HFF-Myc (cell line): ENCODE measurements around the gene ST6GAL1.

ENCODE experiments used
- DNase-seq: peaks from one replicate; pipeline ENCODE4 v3.0.0-alpha.2; 2011; ENCODE audit warnings: low read depth; ENCODE audit errors: extremely low read depth
- H3K4me3 ChIP-seq: replicated peaks from 2 replicates; pipeline ENCODE4 v1.5.1; 2011; ENCODE audit warnings: low read depth, mild to moderate bottlenecking, control low read depth, low read length
- TF ChIP-seq, protein P1 (sequence below): IDR thresholded peaks from 2 replicates; pipeline ENCODE4 v1.5.1; 2012; ENCODE audit warnings: mild to moderate bottlenecking, low read depth, low read length, control low read depth; ENCODE audit errors: missing control alignments

ST6GAL1 gene

DNA sequence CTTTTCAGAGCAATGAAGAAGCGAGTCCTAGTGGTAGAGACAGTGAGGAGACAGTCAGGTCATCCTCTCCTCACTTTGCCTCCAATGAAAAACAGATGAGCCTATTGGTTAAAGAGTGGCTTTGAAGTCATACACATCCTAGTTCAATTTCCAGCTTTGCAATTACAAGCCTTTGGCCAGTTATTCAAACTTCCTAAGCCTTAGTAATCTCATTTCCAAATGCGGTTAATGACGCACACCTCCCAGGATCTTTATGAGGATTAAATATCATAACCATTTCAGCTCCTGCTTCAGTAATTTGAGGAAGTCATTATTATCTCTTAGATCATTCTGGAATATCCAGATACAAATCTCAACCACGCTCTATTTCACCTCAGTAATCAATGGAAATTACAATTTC is 10.0 kb upstream of the ST6GAL1 start:
- DNase-seq, result no peak
- TF ChIP-seq, protein P1, sequence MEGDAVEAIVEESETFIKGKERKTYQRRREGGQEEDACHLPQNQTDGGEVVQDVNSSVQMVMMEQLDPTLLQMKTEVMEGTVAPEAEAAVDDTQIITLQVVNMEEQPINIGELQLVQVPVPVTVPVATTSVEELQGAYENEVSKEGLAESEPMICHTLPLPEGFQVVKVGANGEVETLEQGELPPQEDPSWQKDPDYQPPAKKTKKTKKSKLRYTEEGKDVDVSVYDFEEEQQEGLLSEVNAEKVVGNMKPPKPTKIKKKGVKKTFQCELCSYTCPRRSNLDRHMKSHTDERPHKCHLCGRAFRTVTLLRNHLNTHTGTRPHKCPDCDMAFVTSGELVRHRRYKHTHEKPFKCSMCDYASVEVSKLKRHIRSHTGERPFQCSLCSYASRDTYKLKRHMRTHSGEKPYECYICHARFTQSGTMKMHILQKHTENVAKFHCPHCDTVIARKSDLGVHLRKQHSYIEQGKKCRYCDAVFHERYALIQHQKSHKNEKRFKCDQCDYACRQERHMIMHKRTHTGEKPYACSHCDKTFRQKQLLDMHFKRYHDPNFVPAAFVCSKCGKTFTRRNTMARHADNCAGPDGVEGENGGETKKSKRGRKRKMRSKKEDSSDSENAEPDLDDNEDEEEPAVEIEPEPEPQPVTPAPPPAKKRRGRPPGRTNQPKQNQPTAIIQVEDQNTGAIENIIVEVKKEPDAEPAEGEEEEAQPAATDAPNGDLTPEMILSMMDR, result no peak
- no peak overlapping the region for H3K4me3 ChIP-seq

DNA sequence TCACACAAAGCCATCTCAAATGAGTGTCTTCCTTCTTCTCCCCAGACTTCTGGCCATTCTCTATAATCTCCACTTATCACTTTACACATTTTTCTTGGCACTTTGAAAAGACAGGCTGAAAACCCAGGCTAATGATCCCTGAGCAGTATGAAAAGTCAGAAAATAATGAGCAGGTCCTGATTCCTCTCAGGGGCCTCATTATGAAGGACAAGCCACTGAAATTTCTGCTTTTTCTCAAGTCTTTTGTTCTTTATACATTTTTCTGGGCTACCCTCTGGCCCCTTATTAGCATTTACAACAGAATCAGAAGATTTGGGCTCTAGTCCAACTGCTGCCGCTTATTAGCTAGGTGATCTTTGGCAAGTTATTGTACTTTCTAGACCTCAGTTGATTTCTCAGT is 9.5 kb upstream of the ST6GAL1 start:
- TF ChIP-seq, protein P1, result no peak
- no peak for DNase-seq
- no peak overlapping the region for H3K4me3 ChIP-seq

DNA sequence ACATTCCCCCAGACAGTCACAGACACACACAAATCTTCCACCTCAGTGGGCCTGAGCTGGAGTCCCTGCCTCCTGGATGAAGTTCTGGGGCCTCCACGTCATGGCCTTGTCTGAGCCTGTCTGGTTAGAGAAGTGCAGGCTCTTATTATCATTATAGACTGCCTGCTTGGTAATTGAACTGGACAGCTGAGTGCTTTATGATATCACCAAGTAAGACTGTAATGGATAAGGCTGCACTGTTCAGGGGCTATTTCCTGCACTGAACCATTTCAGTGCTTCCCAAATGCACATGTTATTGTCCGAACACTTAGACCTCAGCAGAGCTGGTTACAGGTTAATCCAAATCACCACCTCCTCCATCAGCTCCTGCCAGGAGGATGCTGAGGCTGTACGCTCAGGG is 8.7 kb upstream of the ST6GAL1 start:
- no peak overlapping the region for H3K4me3 ChIP-seq
- no peak for DNase-seq
- TF ChIP-seq, protein P1, result no peak

DNA sequence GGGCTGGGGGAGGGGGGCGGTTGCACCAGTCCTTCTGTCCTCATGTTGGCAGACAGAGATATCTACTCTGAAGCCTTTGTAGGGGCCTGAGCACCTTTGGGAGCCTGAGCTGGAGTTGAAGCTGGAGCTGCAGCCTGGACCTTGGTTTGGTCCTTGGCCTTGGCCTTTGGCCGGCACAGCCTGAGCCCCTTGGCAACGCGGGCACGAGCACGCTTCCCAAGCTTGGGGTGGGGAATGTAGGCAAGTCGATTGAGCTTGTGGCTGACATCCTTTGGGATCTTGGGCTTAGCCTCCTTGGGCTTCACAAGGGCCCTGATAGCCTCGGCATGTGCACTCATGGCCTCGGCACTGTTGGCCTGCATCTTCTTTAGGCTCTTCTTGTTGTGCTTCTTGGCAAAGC is 8.1 kb upstream of the ST6GAL1 start:
- no peak overlapping the region for H3K4me3 ChIP-seq
- TF ChIP-seq, protein P1, result no peak
- no peak for DNase-seq

DNA sequence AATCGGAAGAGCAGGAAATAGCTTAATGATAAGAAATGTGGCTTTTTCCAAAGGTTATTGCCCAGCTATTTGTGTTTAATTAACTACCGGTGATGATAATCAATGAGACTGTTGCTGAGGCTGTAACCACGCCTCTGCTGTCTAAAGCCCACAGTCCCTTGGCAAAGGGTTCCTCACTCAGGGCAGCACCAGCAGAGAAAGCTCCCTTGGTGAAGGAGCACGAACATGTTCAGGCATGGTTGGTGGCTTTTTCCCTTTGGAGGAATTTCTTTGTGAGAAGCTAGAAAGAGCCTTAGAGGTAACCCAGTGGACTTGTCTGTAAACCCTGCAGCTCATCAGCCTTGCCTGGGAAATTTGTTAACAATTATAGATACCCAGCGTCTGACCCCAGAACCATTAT is 7.5 kb upstream of the ST6GAL1 start:
- TF ChIP-seq, protein P1, result no peak
- no peak for DNase-seq
- H3K4me3 ChIP-seq, result no peak overlapping the region

DNA sequence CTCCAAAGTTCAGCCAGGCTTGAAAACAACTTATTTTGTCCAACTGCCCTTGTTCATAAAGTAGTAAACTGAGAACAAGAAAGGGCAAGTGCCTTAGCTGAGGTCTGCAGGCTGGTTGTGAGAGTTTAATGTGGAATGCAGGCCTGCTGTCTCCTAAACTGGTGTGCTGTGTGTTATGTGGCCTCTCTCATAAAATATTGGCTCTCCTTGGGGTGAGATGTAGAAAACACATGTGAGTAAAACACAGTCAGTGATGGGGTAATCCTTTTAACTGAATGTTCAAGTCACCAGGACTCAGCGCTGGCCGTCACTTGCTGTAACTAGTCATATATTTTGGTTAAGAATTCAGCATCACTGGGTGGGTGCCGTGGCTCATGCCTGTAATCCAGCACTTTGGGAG is 7.1 kb upstream of the ST6GAL1 start:
- TF ChIP-seq, protein P1, result no peak
- DNase-seq, result no peak
- H3K4me3 ChIP-seq, result no peak overlapping the region

DNA sequence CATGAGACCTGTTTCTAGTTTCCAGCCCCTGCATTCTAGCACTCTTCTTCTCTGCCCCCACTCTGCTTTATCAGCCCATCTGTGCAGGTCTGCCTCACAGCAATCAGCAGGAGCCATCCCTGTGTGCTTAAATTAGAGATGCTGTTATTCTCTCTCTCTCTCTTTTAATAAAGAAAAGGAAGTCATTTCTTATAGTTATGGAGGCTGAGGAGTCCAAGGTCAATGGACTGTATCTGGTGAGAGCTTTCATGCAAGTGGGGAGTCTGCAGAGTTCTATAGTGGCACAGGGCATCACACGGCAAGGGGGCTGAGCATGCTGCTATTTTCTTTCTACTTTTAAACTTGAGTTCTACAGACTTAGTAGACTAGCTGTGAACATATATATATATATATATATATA is 4.5 kb upstream of the ST6GAL1 start:
- DNase-seq, result no peak
- TF ChIP-seq, protein P1, result no peak
- no peak overlapping the region for H3K4me3 ChIP-seq
